SH-SY5Y (cell line): Measurements from ENCODE around the gene RBFOX1.

Experiments used
- GATA2 ChIP-seq: IDR thresholded peaks from 2 replicates; pipeline ENCODE4 v1.6.1; 2011; ENCODE audit warnings: mild to moderate bottlenecking, low read depth, low read length
- GATA3 ChIP-seq: IDR thresholded peaks from 2 replicates; pipeline ENCODE4 v1.6.1; 2011; ENCODE audit warnings: low read depth, mild to moderate bottlenecking, low read length, moderate library complexity

DNA sequence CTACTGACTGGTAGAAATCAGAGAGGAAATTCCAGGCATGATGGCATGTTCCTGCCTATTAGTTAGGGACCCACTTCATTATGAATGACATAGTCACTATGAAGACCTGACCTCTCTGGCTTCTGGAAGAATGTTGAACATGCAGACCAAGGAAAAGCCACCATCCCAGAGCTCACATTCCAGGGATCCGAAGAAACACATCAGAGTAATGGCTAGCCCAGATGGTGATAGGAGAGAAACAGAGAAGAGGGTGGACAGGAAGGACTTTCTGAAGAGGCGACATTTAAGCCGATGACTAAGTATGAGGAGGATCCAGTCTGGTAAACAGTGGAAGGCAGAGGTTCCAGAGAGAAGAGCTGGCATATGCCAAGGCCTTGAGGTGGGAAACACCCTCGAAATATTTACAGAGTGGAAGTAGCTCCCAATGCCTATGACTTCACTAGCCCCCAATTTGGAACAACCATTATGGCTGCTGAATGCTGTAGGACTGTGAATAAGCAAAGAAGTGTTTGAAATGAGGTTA, 216.2 kb downstream of the RBFOX1 start:
- no peak for TF ChIP-seq GATA2
- TF ChIP-seq GATA3, result no peak
